ENCODE results near the gene TMEM121B.

The TMEM121B gene

GRCh38 chr22:17138513-17138912 lies 17.4 kb upstream of the TMEM121B start:
- DNase-seq (ENCODE audit: low read depth), result no peak

DNA sequence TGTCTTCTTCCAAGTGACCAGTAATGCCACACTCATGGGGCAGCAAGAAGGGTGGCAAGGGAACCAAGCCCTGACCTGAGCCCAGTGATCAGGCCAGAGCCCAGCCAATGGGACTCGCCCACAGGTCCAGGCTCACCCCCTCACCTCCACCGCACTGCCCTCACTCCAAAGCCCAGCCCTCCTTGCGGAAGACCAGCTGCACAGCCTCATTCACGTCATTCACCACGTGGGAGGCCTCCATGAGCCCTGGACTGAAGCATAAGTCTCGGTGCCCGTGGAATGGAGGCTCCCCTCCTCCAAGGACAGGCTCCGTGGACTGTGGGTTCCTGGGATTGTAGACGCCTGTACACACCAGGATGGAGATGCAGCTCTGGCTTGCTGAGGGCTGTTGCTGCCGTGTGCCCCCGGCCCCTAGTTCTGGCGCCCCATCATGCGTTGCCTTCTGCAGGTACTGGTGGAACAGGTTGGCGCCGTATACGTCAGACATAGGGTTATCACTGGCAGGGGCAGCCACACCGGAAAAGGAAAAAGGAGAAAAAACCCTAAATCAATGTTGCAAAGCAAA lies 16.8 kb upstream of the TMEM121B start:
- DNase-seq (ENCODE audit: low read depth), result no peak

DNA sequence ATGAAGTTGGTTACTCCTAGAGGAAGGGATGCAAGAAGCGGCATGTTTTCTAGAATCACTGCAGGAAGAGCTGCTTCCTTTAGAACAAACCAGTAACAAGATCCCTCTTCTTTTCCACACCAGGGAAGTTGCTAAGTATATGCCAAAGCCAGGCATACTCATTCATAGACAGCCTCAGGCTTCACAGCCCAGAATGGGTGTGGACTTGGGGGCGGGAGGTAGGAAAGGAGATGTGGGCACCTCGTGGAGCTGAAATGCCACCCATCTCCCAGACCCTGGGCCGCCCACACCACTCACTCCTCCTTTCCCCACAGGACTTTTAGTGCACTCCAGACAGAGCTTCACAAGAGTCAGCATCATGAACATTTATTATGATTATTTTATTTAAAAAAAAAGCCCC lies 16.0 kb upstream of the TMEM121B start:
- no peak for DNase-seq (ENCODE audit: low read depth)

- DNase-seq (ENCODE audit: low read depth), result no peak
Observed at GRCh38 chr22:17135153-17135760, 14.1 kb upstream of the TMEM121B start.

- DNase-seq (ENCODE audit: low read depth), result no peak
Observed at GRCh38 chr22:17133137-17133536, 12.0 kb upstream of the TMEM121B start.

DNA sequence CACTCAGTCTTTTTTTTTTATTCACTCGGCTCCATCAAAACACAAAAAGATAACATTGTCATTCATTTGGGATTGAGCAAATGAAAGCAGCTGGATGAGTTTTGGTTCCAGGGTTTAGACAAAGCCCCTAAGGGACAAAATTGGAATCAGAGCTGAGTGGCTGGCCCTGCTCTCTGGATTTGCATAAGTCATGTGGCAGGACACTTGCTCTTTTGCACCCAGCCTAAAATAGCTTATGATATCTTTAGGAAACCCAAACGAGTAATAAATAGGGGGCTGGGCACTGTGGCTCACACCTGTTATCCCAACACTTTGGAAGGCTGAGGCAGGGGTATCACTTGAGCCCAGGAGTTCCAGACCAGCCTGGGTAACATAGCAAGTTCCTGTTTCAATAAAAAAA lies 11.0 kb upstream of the TMEM121B start:
- DNase-seq (ENCODE audit: low read depth), result no peak

GRCh38 chr22:17131686-17132085 lies 10.5 kb upstream of the TMEM121B start:
- no peak for DNase-seq (ENCODE audit: low read depth)

DNA sequence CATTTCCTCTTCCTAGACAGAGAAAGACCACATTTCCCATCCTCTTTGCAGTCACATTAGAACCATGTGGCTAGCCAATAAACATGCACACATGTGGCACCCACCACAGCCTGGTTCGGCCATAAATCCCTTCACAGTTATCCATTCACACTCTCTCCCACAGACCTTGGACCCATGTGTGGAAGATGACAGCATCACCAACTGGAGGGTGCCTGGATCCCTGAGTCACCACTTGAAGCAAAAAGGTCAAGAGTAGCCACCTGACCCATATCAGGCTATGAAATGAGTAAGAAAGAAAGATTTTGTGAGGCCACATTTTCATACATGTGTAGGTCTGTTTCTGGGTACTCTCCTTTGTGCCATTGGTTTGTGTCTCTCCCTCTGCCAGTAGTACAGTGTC lies 9.0 kb upstream of the TMEM121B start:
- DNase-seq (ENCODE audit: low read depth), result no peak

- DNase-seq (ENCODE audit: low read depth), result no peak
Observed at GRCh38 chr22:17120711-17121232, 388 bp downstream of the TMEM121B start.

GRCh38 chr22:17120281-17120680 lies 879 bp downstream of the TMEM121B start:
- DNase-seq (ENCODE audit: low read depth), result peak; percentile 33

- no peak for DNase-seq (ENCODE audit: low read depth)
Observed at GRCh38 chr22:17119481-17120202, 1.5 kb downstream of the TMEM121B start.

- DNase-seq (ENCODE audit: low read depth), result no peak
Observed at GRCh38 chr22:17118342-17118741, 2.8 kb downstream of the TMEM121B start.

DNA sequence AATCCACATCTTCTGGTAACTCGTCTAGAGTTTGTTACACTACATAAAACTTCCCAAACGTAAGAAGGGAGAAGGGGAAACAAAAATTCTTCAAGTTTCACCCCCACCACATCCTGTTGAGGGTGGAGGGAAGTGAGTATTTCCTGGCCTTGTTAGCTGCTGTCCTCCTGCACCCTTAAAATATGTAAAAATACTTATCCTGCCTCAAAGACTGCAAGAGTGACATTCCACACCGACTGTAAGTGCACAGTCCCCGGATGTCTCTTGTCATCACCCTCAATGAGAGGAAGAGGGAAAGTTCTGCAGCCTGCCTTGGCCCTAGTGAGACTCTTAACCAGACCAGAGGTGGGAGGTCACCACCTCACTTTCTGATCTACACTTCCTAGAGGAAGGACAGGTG lies 3.3 kb downstream of the TMEM121B start:
- no peak for DNase-seq (ENCODE audit: low read depth)

GRCh38 chr22:17117400-17117799 lies 3.8 kb downstream of the TMEM121B start:
- DNase-seq (ENCODE audit: low read depth), result no peak

GRCh38 chr22:17116572-17117330 lies 4.4 kb downstream of the TMEM121B start:
- DNase-seq (ENCODE audit: low read depth), result no peak

- DNase-seq (ENCODE audit: low read depth), result no peak
Observed at GRCh38 chr22:17115945-17116565, 5.1 kb downstream of the TMEM121B start.

GRCh38 chr22:17115236-17115635 lies 5.9 kb downstream of the TMEM121B start:
- DNase-seq (ENCODE audit: low read depth), result no peak

DNA sequence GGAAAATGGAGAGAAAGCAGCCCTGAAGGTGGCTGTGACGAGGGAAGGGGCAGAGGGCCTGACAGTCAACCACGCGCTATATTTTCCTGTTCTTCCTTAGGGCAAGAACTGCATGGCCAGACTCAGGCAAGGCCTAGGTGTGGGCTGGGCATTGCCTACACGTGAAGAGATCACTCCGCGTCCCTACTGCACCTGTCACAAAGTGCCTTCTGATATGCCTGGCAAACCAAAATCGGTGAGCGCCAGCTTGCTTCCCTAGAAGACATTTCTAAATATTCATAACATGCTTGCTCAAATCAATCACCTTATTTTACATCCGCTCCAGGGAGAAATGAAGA lies 6.3 kb downstream of the TMEM121B start:
- no peak for DNase-seq (ENCODE audit: low read depth)

- no peak for DNase-seq (ENCODE audit: low read depth)
Observed at GRCh38 chr22:17114173-17114897, 6.8 kb downstream of the TMEM121B start.

GRCh38 chr22:17113600-17113999 lies 7.6 kb downstream of the TMEM121B start:
- no peak for DNase-seq (ENCODE audit: low read depth)

DNA sequence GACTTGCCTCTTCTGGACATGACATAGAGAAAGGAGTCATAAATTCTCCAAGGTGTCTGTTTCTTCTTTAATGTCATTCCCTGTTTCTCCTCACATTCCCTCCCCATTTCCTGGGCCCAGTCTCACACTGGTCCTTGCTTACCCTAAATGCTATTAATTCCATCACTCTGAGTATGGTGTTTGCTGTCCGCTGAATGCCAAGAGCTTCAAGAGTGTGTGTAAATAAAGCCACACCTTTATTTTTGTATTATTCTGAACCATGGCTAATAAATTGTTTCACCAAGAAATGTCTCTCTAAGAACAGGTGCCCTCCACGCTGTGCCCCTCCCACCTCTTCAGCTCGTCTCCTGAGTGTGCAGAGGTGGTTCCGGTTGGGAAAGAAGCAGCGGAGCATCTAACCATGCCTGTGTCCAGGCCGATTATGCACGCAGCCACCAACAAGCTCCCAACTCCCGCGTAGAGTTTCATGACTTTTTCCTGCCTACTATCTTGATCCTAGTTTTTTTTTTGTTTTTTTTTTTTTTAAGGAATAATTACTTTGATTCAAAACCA lies 8.6 kb downstream of the TMEM121B start:
- DNase-seq (ENCODE audit: low read depth), result no peak
